ENCODE measurements around the gene ALDH3B2.

The ALDH3B2 gene

GRCh38 chr11:67612751-67613150 lies 61.7 kb downstream of the ALDH3B2 start:
- Histone ChIP-seq H3K4me2 (ENCODE audit: low read length) (no peak overlapping the region), H3K36me3 (ENCODE audit: insufficient read depth, low read length) (peaks cover 20% of the 10 kb centered on the region), H3K4me3 (ENCODE audit: low read length) (no peak overlapping the region), H3K9me3 (replicated peaks; ENCODE audit: low read length) (no peaks in the 10 kb centered on the region), H3K9ac (ENCODE audit: low read depth, low read length) (no peak overlapping the region), H3K27me3 (ENCODE audit: control insufficient read depth, insufficient read depth, low read length) (peaks cover 25% of the 10 kb centered on the region), H3K4me1 (ENCODE audit: control insufficient read depth, insufficient read depth, low read length) (peaks cover 6% of the 10 kb centered on the region)

Small RNA genes lying within 50 kb of the gene (small RNA-seq; reads per million reads assigned to genes)
- gene RPL37P2, result 0.91 reads per million, percentile 25 among the genes with 10 or more reads in this experiment

Measured in skeletal muscle satellite cell (primary cell).